H1 (cell line): ENCODE measurements around the gene GALNT5. TPM values are rescaled to one million over a fixed set of nuclear protein-coding genes. Genes with fewer than 3 reads are reported as not detected.

Experiments used
- ASH2L ChIP-seq: fragments of 200-600, 300-600 bp; sonication (generic); IDR thresholded peaks from one replicate; pipeline ENCODE4 v1.7.1; 2017; ENCODE audit warnings: low read length
- polyA plus RNA-seq, 7 experiments: library from polyadenylated mRNA; depleted of rRNA in 3 of 7; stranded (reverse) in 5 of 7; unstranded in 2 of 7; fragments of >200 nt in 5 of 7; fragments of 200-250 nt in 2 of 7; gene quantifications; 1 replicate in 5 of 7; 2 replicates in 1 of 7; 4 replicates in 1 of 7; pipeline versions ENCODE4 v1.2.1 to v1.2.3, GENCODE V29; 2011 to 2013; ENCODE audit warnings: missing spikeins in 2 of 7, mixed read lengths in 2 of 7
- total RNA-seq: library from RNA; stranded (reverse); fragmentation: NEBNext Ultra II Directional; extraction: Animal tissue kit (Norgen Biotek cat#: 25700); gene quantifications from 2 replicates; pipeline ENCODE4 v1.2.1, GENCODE V29; 2021
- TF ChIP-seq, protein P1 (sequence below): IDR thresholded peaks from 2 replicates; pipeline ENCODE4 v1.6.1; 2011; ENCODE audit warnings: low read length, improper control_type of control experiment
- TF ChIP-seq, protein P2 (sequence below): IDR thresholded peaks from 2 replicates; pipeline ENCODE4 v1.6.1; 2012; ENCODE audit warnings: low read length, inconsistent platforms
- TF ChIP-seq, protein P3 (sequence below): IDR thresholded peaks from 2 replicates; pipeline ENCODE4 v1.6.1; 2011; ENCODE audit warnings: low read depth, mild to moderate bottlenecking, low read length; ENCODE audit not compliant: insufficient read depth
- TF ChIP-seq, protein P4 (sequence below), 3 experiments: IDR thresholded peaks; 1 replicate in 2 of 3; 2 replicates in 1 of 3; pipeline versions ENCODE4 v1.5.1 to v1.6.1; 2011; ENCODE audit warnings: low read length in 3 of 3, mild to moderate bottlenecking in 3 of 3, inconsistent platforms in 2 of 3, low read depth in 1 of 3, moderate library complexity in 1 of 3; ENCODE audit not compliant: insufficient read depth in 1 of 3; ENCODE audit errors: control extremely low read depth in 1 of 3

The GALNT5 gene
- total and polyA plus RNA-seq, 2 of the 8 experiments (the other 6 are each of a cell fraction or from before 2014, with no cell fraction given): 0.02 to 0.06 TPM

DNA sequence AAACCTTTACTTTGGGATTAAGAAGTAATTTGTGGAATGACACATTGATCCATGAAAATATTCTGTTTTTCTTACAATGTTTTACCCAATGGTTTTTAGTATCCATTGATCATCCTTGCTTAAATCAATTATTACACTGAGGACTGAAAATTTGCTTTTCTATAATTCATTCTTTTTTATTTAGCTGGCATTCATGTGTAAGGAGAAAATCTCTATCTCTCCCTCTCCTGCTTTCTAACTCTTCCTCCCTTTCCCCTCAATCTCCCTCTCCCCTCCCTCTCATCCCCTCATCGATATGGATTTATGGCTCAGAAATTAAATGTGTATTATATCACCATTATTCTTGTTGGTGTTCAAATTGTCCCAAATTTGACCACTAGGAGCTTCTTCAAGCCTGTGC, 29.7 kb downstream of the GALNT5 start (continued):
- TF ChIP-seq ASH2L: no peak
- TF ChIP-seq, protein P1, sequence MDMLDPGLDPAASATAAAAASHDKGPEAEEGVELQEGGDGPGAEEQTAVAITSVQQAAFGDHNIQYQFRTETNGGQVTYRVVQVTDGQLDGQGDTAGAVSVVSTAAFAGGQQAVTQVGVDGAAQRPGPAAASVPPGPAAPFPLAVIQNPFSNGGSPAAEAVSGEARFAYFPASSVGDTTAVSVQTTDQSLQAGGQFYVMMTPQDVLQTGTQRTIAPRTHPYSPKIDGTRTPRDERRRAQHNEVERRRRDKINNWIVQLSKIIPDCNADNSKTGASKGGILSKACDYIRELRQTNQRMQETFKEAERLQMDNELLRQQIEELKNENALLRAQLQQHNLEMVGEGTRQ: no peak
- TF ChIP-seq, protein P2, sequence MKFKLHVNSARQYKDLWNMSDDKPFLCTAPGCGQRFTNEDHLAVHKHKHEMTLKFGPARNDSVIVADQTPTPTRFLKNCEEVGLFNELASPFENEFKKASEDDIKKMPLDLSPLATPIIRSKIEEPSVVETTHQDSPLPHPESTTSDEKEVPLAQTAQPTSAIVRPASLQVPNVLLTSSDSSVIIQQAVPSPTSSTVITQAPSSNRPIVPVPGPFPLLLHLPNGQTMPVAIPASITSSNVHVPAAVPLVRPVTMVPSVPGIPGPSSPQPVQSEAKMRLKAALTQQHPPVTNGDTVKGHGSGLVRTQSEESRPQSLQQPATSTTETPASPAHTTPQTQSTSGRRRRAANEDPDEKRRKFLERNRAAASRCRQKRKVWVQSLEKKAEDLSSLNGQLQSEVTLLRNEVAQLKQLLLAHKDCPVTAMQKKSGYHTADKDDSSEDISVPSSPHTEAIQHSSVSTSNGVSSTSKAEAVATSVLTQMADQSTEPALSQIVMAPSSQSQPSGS: no peak
- TF ChIP-seq, protein P3, sequence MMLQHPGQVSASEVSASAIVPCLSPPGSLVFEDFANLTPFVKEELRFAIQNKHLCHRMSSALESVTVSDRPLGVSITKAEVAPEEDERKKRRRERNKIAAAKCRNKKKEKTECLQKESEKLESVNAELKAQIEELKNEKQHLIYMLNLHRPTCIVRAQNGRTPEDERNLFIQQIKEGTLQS: no peak
- TF ChIP-seq, protein P4, sequence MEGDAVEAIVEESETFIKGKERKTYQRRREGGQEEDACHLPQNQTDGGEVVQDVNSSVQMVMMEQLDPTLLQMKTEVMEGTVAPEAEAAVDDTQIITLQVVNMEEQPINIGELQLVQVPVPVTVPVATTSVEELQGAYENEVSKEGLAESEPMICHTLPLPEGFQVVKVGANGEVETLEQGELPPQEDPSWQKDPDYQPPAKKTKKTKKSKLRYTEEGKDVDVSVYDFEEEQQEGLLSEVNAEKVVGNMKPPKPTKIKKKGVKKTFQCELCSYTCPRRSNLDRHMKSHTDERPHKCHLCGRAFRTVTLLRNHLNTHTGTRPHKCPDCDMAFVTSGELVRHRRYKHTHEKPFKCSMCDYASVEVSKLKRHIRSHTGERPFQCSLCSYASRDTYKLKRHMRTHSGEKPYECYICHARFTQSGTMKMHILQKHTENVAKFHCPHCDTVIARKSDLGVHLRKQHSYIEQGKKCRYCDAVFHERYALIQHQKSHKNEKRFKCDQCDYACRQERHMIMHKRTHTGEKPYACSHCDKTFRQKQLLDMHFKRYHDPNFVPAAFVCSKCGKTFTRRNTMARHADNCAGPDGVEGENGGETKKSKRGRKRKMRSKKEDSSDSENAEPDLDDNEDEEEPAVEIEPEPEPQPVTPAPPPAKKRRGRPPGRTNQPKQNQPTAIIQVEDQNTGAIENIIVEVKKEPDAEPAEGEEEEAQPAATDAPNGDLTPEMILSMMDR (IDR thresholded peaks at IDR 0.05; ENCODE audit: control extremely low read depth in 1 of 3, insufficient read depth in 1 of 3, low read depth in 1 of 3, low read length in 3 of 3): no peak
